22Rv1 (cell line): Measurements from ENCODE around the gene TRAF3.

Experiments
- H3K27ac ChIP-seq: fragments of 450-650 bp; 2 replicates; pipeline ENCODE4 v1.5.1; 2017
- ZFX ChIP-seq: fragments of 450-650 bp; IDR thresholded peaks from 2 replicates; pipeline ENCODE4 v1.6.1; 2017; ENCODE audit warnings: antibody characterized with exemption, borderline replicate concordance
- TF ChIP-seq, protein P1 (sequence below): fragments of 450-650 bp; IDR thresholded peaks from 2 replicates; pipeline ENCODE4 v1.5.1; 2017; ENCODE audit warnings: mild to moderate bottlenecking

Gene TRAF3

DNA sequence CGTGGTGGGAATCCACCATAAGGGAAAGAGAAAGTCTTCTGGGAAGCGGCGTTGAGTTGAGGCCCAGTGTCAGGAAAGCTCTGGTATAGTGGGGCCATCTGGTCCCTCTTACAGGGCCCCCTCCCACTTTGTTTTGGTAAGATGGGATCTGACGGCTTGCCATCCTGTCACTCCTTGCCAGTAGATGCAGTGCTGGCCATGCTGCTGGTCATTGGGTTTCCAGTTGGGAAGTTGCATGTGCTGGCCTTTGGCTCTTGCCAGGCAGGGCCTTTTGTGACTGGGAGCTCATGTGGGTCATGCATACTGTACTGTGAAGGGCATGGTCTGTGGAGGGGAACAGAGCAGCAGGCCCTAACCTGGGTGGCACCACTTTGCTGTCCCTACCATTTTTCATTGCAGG is 3.8 kb downstream of the TRAF3 start:
- H3K27ac ChIP-seq = no peak overlapping the region
- no peak for TF ChIP-seq ZFX
- TF ChIP-seq, protein P1, sequence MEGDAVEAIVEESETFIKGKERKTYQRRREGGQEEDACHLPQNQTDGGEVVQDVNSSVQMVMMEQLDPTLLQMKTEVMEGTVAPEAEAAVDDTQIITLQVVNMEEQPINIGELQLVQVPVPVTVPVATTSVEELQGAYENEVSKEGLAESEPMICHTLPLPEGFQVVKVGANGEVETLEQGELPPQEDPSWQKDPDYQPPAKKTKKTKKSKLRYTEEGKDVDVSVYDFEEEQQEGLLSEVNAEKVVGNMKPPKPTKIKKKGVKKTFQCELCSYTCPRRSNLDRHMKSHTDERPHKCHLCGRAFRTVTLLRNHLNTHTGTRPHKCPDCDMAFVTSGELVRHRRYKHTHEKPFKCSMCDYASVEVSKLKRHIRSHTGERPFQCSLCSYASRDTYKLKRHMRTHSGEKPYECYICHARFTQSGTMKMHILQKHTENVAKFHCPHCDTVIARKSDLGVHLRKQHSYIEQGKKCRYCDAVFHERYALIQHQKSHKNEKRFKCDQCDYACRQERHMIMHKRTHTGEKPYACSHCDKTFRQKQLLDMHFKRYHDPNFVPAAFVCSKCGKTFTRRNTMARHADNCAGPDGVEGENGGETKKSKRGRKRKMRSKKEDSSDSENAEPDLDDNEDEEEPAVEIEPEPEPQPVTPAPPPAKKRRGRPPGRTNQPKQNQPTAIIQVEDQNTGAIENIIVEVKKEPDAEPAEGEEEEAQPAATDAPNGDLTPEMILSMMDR = no peak

DNA sequence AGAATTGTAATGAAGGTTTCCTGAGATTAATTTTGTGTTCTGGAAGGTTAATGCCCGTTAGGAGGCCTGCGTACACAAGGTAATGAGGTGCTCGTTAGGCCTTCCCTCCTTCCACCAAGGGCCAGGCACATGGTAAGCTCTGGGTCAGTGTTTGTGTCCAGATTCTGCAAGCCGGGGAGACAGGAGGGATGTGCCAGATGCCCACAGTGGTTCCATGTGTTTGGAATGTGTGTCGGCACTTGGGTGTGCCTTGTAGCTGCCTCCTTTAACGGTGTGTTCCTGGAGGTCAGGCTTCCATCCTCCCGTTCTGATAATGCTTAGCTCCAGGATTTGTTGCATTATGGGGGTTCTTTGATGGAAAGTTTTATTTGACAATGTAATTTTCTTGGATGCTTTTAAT is 5.7 kb downstream of the TRAF3 start:
- H3K27ac ChIP-seq = no peak overlapping the region
- TF ChIP-seq, protein P1 = no peak
- no peak for TF ChIP-seq ZFX

DNA sequence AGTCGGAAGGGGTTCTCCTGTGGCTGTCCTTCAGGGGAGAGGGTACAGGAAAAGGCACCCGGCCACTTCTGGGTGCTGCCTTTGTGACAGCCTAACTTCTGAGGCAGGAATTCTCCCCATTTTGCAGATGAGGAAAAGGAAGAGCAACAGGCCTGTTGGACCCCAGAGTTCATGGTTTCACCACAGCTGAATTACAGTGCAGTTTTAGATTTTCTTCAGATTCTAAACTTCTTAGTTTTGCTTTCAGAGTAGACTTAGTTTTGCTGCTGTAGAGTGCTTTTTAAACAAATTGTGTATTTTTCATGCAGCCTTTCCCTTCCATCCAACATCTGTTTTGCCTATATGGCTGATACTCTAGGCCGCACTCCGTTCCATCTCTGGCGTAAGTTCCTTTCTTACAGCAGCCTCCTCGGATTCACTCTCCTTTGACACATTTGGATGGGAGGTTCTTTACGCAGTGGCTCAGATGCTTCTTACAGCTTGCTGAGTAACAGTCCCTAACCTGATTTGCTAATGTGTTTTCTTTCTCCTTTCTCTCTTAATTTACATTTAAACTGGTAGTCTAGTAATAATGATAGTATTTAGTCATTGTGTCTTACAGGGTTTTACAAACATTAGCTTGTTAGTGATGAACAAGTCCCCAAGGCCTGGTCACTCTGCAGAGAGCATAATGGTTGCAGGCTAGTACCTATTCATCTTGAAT is 7.8 kb downstream of the TRAF3 start:
- no peak overlapping the region for H3K27ac ChIP-seq
- no peak for TF ChIP-seq ZFX
- TF ChIP-seq, protein P1 = no peak

DNA sequence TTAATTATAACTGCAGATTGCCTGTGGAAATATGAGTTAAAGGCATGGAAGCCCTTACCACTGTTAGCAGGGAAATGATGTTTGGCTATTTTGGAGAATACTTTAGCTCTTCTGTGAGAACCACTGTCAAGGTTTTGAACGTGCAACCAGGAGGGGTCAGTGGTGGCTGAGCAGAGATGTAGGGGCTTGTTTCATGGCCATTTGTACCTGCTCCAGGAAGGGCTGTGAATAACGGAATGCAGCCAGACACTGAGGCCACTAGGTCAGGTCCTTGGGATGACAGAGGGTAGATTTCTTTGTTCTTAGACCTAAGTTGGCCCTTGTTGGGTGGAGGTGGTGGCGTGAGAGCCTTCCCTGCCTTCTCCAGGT is 8.3 kb downstream of the TRAF3 start:
- TF ChIP-seq, protein P1 = no peak
- TF ChIP-seq ZFX = no peak
- no peak overlapping the region for H3K27ac ChIP-seq

DNA sequence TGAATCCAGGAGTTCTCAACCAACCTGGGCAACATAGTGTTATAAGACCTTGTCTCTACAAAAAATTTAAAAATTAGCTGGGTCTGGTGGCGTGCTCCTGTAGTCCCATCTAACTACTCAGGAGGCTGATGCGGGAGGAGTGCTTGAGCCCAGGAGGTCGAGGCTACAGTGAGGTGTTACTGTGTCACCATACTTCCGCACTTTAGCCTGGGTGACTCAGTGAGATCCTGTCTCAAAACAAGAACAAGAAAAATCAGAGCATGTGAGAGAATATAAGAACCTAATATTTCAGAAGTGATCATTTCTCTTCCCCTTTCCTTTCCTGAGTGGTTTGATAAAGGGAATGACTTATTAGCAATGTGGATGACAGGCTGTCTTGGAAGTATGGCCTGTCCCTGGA is 9.5 kb downstream of the TRAF3 start:
- TF ChIP-seq, protein P1 = no peak
- no peak for TF ChIP-seq ZFX

DNA sequence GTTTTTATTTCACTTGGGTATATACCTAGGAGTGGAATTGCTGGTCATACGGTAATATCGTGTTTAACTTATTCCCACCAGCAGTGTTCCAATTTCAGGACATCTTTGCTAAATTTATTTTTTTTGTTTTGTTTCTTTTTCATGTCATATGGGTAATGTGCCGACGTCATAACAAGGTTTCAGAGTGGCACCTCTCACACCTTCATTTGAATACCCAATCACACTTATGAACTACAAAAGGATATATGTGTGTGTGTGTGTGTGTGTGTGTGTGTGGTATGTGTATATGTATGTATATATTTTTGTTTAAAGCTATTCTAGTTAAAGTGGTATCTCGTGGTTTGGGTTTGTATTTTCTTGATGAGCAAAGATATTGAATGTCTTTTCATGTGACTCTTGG is 12.1 kb downstream of the TRAF3 start:
- TF ChIP-seq ZFX = no peak
- TF ChIP-seq, protein P1 = no peak
- no peak overlapping the region for H3K27ac ChIP-seq

More for the DNA sequence above, 9.5 kb downstream of the TRAF3 start:
- H3K27ac ChIP-seq = no peak overlapping the region

DNA sequence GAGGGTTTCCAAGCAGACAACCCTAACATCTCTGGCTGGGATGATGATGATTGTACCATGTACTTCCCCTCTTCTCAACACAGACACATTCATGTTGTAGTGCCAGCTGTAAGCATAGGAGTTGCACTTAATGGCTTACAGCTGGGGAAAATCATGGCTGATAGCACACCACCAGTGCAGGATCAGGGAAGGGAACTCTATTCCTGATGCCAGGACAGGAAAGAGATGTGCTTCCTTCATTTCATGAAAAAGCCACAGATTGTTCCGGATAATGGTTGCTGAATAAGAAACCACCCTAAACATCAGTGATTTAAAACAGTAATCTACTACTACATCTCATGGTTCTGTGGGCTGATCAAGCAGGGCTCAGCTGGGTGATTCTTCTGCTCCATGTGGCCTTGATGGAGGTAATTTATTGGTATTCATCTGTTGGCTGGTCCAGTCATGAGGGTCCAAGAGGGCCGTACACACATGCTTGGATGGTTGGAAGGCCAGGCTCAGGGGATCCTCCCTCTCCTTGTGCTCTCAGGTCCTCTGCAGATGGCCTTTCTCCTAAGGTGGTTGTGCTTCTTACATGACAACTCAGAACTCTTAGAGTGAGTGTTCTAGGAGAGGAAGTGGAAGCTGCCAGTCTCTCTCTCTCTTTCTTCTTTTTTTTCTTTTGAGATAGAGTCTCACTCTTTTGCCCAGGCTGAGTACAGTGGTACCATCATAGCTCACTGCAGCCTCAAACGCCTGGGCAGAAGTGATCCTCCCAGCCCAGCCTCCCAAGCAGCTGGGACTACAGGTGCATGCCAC is 16.5 kb downstream of the TRAF3 start:
- TF ChIP-seq ZFX = no peak
- TF ChIP-seq, protein P1 = no peak
- no peak overlapping the region for H3K27ac ChIP-seq
